ENCODE measurements around the gene RUFY3.
A peak's percentile ranks its signal among the peaks of the same experiment; 100 is the strongest.
"Not testable (repeated sequence)": the region's sequence is repeated elsewhere in the genome, so short reads cannot be mapped to it uniquely, and the experiment has no call there.

Gene RUFY3

GRCh38 chr4:70700712-70701111, 21.1 kb upstream of the RUFY3 start:
- Mint-ChIP-seq H3K27me3 (ENCODE audit: low read depth, poor library complexity) (no peaks in the 10 kb centered on the region), H3K9me3 (no peaks in the 10 kb centered on the region), H3K36me3 (ENCODE audit: low read depth) (no peaks in the 10 kb centered on the region), H3K27ac (no peak overlapping the region), H3K4me1 (peaks cover 14% of the 10 kb centered on the region), H3K4me3 (no peak overlapping the region)
- TF ChIP-seq, protein P1, sequence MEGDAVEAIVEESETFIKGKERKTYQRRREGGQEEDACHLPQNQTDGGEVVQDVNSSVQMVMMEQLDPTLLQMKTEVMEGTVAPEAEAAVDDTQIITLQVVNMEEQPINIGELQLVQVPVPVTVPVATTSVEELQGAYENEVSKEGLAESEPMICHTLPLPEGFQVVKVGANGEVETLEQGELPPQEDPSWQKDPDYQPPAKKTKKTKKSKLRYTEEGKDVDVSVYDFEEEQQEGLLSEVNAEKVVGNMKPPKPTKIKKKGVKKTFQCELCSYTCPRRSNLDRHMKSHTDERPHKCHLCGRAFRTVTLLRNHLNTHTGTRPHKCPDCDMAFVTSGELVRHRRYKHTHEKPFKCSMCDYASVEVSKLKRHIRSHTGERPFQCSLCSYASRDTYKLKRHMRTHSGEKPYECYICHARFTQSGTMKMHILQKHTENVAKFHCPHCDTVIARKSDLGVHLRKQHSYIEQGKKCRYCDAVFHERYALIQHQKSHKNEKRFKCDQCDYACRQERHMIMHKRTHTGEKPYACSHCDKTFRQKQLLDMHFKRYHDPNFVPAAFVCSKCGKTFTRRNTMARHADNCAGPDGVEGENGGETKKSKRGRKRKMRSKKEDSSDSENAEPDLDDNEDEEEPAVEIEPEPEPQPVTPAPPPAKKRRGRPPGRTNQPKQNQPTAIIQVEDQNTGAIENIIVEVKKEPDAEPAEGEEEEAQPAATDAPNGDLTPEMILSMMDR (IDR thresholded peaks at IDR 0.05), result no peak
- no peak for DNase-seq

- TF ChIP-seq, protein P1 (IDR thresholded peaks at IDR 0.05), result no peak
- DNase-seq, result no peak
- Mint-ChIP-seq H3K36me3 (ENCODE audit: low read depth) (no peaks in the 10 kb centered on the region), H3K27me3 (ENCODE audit: low read depth, poor library complexity) (no peaks in the 10 kb centered on the region), H3K4me1 (peaks cover 20% of the 10 kb centered on the region), H3K9me3 (no peaks in the 10 kb centered on the region), H3K27ac (no peak overlapping the region), H3K4me3 (no peak overlapping the region)
These were observed 20.5 kb upstream of the RUFY3 start for GRCh38 chr4:70701271-70701670.

GRCh38 chr4:70702592-70702991, 19.2 kb upstream of the RUFY3 start:
- H3K27me3 Mint-ChIP-seq (ENCODE audit: low read depth, poor library complexity), result not testable (repeated sequence)

DNA sequence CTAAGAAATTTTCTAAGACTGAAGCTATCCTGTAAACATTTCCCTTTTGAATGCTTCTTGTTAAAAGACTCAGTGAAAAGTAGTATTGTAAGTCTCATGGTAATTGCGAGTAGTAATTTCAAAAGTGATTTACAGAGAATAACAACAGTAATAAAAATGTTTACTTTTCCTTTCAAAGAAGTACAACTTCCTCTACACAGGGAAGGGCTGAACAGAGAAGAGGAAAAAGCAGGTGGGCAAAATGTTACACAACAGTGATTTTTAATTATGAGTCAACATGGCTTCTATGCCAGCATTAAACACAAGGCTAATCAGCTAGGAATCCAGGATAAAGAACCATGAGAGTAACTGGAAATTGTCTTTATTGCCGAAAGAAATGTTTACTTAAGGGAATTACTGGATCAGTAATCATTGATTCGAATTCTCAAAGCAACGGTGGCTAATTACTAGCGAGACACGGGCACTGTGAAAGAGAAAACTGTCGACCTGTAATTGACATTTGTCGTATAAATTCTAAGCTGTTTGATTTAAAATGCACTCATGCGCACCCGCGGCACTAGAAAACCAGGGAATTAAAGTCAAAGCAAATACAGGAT, 18.0 kb upstream of the RUFY3 start:
- Mint-ChIP-seq H3K36me3 (ENCODE audit: low read depth) (no peaks in the 10 kb centered on the region), H3K4me3 (peak overlapping the region; percentile 96), H3K27me3 (ENCODE audit: low read depth, poor library complexity) (no peaks in the 10 kb centered on the region), H3K27ac (peak overlapping the region; percentile 97), H3K4me1 (peaks cover 27% of the 10 kb centered on the region), H3K9me3 (no peaks in the 10 kb centered on the region)
- DNase-seq, result no peak
- TF ChIP-seq, protein P1 (IDR thresholded peaks at IDR 0.05), result no peak

More at GRCh38 chr4:70702592-70702991, 19.2 kb upstream of the RUFY3 start:
- H3K4me1 Mint-ChIP-seq, result peaks cover 27% of the 10 kb centered on the region
- not testable (repeated sequence) for H3K27ac Mint-ChIP-seq; DNase-seq; H3K4me3 Mint-ChIP-seq; H3K9me3 Mint-ChIP-seq; H3K36me3 Mint-ChIP-seq (ENCODE audit: low read depth)

DNA sequence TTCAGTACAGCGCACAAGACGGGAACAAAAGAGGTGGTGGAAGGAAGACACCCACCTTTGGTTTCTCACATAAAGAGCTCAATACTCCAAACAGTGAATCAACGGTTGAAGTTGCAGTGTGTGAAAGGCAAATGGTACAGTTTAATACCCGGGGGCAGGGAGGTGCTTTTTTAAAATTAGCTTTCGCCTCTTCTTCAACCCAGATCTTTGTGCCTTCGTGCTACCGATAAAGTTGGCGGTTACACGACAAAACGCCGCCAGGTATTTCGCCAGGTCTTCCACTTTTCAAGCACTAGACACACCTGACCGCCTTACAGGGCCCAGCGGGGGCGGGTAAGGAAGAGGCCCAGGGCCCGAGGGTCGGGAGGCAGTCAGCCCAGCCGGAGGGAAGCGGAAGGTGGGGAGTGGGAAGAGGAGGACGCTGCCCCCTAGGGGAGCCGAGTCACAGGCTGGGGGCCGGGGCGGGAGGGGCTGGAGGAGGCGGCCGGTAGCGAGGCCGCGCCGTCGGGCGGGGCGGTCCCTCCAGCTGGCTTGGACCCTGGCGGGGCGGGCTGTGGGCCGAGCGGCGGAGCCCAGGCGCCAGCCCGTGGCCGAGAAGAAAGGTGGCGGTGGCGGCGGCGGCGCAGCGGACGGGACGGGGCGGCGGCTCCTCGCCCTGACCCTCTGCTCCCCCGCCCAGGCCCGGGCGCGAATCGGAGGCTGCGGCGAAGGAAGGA, 17.4 kb upstream of the RUFY3 start:
- Mint-ChIP-seq H3K36me3 (ENCODE audit: low read depth) (no peaks in the 10 kb centered on the region), H3K4me3 (peak overlapping the region; percentile 96), H3K27me3 (ENCODE audit: low read depth, poor library complexity) (no peaks in the 10 kb centered on the region), H3K27ac (peak overlapping the region; percentile 97), H3K9me3 (no peaks in the 10 kb centered on the region), H3K4me1 (peaks cover 29% of the 10 kb centered on the region)
- TF ChIP-seq, protein P1 (IDR thresholded peaks at IDR 0.05), result no peak
- DNase-seq, result peak; percentile 88

- H3K27me3 Mint-ChIP-seq (ENCODE audit: low read depth, poor library complexity), result no peaks in the 10 kb centered on the region
- no peak for DNase-seq
- TF ChIP-seq, protein P1 (IDR thresholded peaks at IDR 0.05), result no peak
- peaks cover 34% of the 10 kb centered on the region for H3K4me1 Mint-ChIP-seq
- H3K9me3 Mint-ChIP-seq, result no peaks in the 10 kb centered on the region
- peak overlapping the region; percentile 70 for H3K4me3 Mint-ChIP-seq
- H3K36me3 Mint-ChIP-seq (ENCODE audit: low read depth), result no peaks in the 10 kb centered on the region
- H3K27ac Mint-ChIP-seq, result no peak overlapping the region
These were observed 16.9 kb upstream of the RUFY3 start for GRCh38 chr4:70704931-70705182.

Data from nephron progenitor cell (in vitro differentiated cells).